Glutamatergic neuron (in vitro differentiated cells): ENCODE measurements around the gene MACROD2. TPM values are rescaled to one million over a fixed set of nuclear protein-coding genes. Genes with fewer than 3 reads are reported as not detected.

Source experiments
- DNase-seq: peaks from one replicate; pipeline ENCODE4 v3.0.0; 2022
- H3K27ac Mint-ChIP-seq: one replicate; pipeline ENCODE4 v1.8.0; 2020; ENCODE audit warnings: mild to moderate bottlenecking, mixed read lengths, inconsistent platforms; ENCODE audit not compliant: unreplicated experiment
- H3K27me3 Mint-ChIP-seq: one replicate; pipeline ENCODE4 v1.8.0; 2020; ENCODE audit warnings: mild to moderate bottlenecking, moderate library complexity, mixed read lengths, inconsistent platforms; ENCODE audit not compliant: unreplicated experiment
- H3K36me3 Mint-ChIP-seq: one replicate; pipeline ENCODE4 v1.8.0; 2020; ENCODE audit warnings: mild to moderate bottlenecking, mixed read lengths, inconsistent platforms; ENCODE audit not compliant: unreplicated experiment
- H3K4me1 Mint-ChIP-seq: one replicate; pipeline ENCODE4 v1.8.0; 2020; ENCODE audit warnings: mild to moderate bottlenecking, low read depth, mixed read lengths, inconsistent platforms; ENCODE audit not compliant: unreplicated experiment
- H3K4me3 Mint-ChIP-seq: one replicate; pipeline ENCODE4 v1.8.0; 2020; ENCODE audit warnings: mild to moderate bottlenecking, mixed read lengths, inconsistent platforms; ENCODE audit not compliant: unreplicated experiment
- H3K9me3 Mint-ChIP-seq: one replicate; pipeline ENCODE4 v1.8.0; 2020; ENCODE audit warnings: mild to moderate bottlenecking, moderate library complexity, mixed read lengths, inconsistent platforms; ENCODE audit not compliant: unreplicated experiment
- CTCF ChIP-seq: fragments of 200-600 bp; sonication (generic); IDR thresholded peaks from one replicate; pipeline ENCODE4 v1.5.0; 2021; ENCODE audit not compliant: partially characterized antibody, unreplicated experiment
- total RNA-seq: library from RNA; stranded (reverse); fragmentation: NEBNext Ultra II Directional; extraction: Animal tissue kit (Norgen Biotek cat#: 25700); gene quantifications from one replicate; pipeline ENCODE4 v1.2.1, GENCODE V29; 2021; ENCODE audit not compliant: unreplicated experiment

Gene MACROD2
- total RNA-seq, 1 donor from 2014 or later, result 8.7 TPM

GRCh38 chr20:14232650-14233049, 237.3 kb downstream of the MACROD2 start:
- Mint-ChIP-seq H3K27me3 (no peaks in the 10 kb centered on the region), H3K4me1 (no peaks in the 10 kb centered on the region), H3K4me3 (no peak overlapping the region), H3K36me3 (no peaks in the 10 kb centered on the region), H3K27ac (no peak overlapping the region), H3K9me3 (no peaks in the 10 kb centered on the region)
- TF ChIP-seq CTCF, result no peak
- no peak for DNase-seq

GRCh38 chr20:14234666-14235295, 239.5 kb downstream of the MACROD2 start:
- H3K27me3 Mint-ChIP-seq, result no peaks in the 10 kb centered on the region
- no peaks in the 10 kb centered on the region for H3K36me3 Mint-ChIP-seq
- no peaks in the 10 kb centered on the region for H3K4me1 Mint-ChIP-seq
- H3K9me3 Mint-ChIP-seq, result no peaks in the 10 kb centered on the region
- no peak for TF ChIP-seq CTCF
- no peak overlapping the region for H3K27ac Mint-ChIP-seq
- no peak for DNase-seq
- no peak overlapping the region for H3K4me3 Mint-ChIP-seq

- no peaks in the 10 kb centered on the region for H3K9me3 Mint-ChIP-seq
- H3K4me3 Mint-ChIP-seq, result no peak overlapping the region
- no peak for DNase-seq
- H3K27ac Mint-ChIP-seq, result no peak overlapping the region
- H3K36me3 Mint-ChIP-seq, result no peaks in the 10 kb centered on the region
- TF ChIP-seq CTCF, result no peak
- no peaks in the 10 kb centered on the region for H3K27me3 Mint-ChIP-seq
- H3K4me1 Mint-ChIP-seq, result no peaks in the 10 kb centered on the region
These were observed 240.0 kb downstream of the MACROD2 start for GRCh38 chr20:14235355-14235754.

GRCh38 chr20:14245368-14245970, 250.2 kb downstream of the MACROD2 start:
- Mint-ChIP-seq H3K27me3 (no peaks in the 10 kb centered on the region), H3K4me1 (no peaks in the 10 kb centered on the region), H3K36me3 (no peaks in the 10 kb centered on the region), H3K9me3 (no peaks in the 10 kb centered on the region), H3K4me3 (no peak overlapping the region), H3K27ac (no peak overlapping the region)
- DNase-seq, result no peak
- TF ChIP-seq CTCF, result no peak

- no peak for DNase-seq
- no peak for TF ChIP-seq CTCF
- no peaks in the 10 kb centered on the region for H3K4me1 Mint-ChIP-seq
- H3K27me3 Mint-ChIP-seq, result no peaks in the 10 kb centered on the region
- H3K27ac Mint-ChIP-seq, result no peak overlapping the region
- H3K36me3 Mint-ChIP-seq, result no peaks in the 10 kb centered on the region
- no peaks in the 10 kb centered on the region for H3K9me3 Mint-ChIP-seq
- no peak overlapping the region for H3K4me3 Mint-ChIP-seq
These were observed 264.4 kb downstream of the MACROD2 start for GRCh38 chr20:14259689-14260088.
